HG03175 (cell line): ENCODE data around the gene UQCC2.

Experiments
- ATAC-seq: cut with Tn5 transposase; IDR thresholded peaks from one replicate; pipeline ENCODE4 v1.9.1; 2021; ENCODE audit warnings: mild to moderate bottlenecking, moderate library complexity; ENCODE audit not compliant: unreplicated experiment

Gene UQCC2

GRCh38 chr6:33744001-33744848 is 32.7 kb upstream of the UQCC2 start:
- ATAC-seq, result no peak

DNA sequence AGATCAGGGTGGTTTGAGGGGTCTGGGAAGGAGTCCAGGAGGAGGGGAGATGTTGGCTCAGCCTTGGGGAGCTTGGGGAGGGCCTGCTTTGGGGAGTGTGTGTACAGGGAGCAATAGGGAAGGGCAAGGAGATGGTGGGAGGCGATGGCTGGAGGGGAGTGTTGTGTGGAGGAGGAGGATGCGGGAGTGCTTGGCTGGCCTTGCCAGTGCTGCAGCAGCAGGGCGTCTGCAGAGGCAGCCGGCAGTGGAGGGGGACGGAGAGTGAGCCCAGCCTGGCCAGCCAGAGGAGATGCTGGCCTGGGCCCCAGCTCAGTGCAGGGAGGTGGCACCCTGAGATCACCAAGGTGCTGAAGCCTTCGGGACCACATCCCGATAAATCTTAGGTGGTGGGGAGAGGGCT is 31.3 kb upstream of the UQCC2 start:
- no peak for ATAC-seq

GRCh38 chr6:33742092-33742491 is 30.6 kb upstream of the UQCC2 start:
- ATAC-seq, result no peak

DNA sequence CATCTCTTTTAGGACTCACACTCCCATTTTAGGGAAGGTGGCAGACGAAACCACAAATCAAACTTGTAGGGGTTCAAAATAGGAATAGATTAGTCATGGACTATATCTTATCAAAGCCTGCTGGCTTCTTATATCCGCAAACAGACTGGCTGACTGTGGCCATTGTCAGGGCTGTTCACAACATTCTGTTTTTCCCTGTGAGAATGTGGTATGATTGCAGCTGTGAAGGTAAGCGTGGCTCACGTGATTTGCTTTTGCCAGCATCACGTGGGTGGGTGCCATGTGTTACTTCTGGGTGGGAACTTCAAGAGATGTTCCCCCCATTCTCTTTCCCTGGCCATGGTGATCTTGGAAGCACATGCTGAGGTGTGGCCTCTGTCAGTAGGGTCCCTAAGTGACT is 29.3 kb upstream of the UQCC2 start:
- ATAC-seq, result no peak

- no peak for ATAC-seq
Observed at GRCh38 chr6:33740204-33740608, 28.7 kb upstream of the UQCC2 start.

- no peak for ATAC-seq
Observed at GRCh38 chr6:33739571-33739970, 28.1 kb upstream of the UQCC2 start.

DNA sequence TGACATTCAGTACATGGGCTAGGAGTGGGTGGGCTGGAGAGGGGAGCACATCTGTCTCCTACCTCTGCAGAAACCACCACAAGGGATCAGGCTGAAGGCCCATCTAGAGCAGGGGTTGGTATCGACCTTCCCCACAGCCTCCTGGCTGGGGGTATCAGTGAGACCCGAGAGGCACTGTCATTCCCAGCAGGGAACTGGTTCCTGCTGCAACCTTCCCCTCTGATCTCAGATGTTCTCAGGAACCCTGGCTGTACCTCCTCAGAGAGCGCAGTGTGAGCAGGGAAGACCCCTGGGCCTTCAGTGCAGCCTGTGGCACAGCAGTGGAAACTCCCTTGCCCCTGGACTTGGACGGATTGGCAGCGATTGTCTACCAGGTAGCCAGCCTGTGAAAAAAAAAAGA is 27.4 kb upstream of the UQCC2 start:
- no peak for ATAC-seq

GRCh38 chr6:33738153-33738552 is 26.7 kb upstream of the UQCC2 start:
- no peak for ATAC-seq

- no peak for ATAC-seq
Observed at GRCh38 chr6:33737267-33738026, 25.9 kb upstream of the UQCC2 start.

DNA sequence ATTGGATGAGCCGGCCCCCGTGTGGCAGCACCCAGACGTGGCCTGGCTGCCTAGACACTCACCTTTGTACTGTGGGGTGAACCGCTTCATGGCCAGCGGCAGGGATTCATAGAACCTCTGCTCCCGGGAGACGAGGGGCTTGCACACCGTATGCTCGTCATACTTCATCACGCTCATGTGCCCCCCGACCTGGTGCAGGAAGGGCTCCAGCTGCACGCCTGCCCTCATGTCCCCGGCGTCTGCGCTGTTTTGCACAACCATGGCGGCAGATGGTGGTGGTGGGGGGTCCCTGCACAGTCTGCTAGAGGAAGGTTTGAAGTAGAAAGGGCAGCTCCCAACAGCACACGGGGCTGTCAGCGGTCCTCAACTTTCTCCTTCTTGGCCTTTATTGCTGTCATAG is 23.7 kb upstream of the UQCC2 start:
- ATAC-seq, result no peak

- ATAC-seq, result no peak
Observed at GRCh38 chr6:33733709-33734007, 22.2 kb upstream of the UQCC2 start.

GRCh38 chr6:33732817-33733708 is 21.6 kb upstream of the UQCC2 start:
- ATAC-seq, result no peak

DNA sequence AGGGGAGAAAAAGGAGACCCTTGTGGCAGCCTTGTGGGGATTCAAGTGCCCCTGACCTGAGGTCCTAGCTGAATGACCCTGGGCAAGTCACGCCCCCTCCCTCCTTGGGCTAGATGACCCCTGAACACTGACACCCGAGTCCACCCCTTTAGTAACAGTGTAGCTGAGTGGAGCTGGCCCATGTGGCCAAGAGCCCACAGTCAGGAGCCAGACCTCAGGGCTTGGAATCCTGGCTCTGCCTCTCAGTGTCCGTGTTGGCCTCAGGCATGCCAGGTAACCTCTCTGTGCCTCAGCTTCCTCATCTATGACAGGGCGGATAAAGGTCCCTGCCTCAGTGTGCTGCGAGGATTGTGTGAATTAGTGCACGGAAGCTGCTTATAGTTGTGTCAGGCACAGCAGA is 20.9 kb upstream of the UQCC2 start:
- no peak for ATAC-seq

GRCh38 chr6:33731751-33732282 is 20.3 kb upstream of the UQCC2 start:
- no peak for ATAC-seq

DNA sequence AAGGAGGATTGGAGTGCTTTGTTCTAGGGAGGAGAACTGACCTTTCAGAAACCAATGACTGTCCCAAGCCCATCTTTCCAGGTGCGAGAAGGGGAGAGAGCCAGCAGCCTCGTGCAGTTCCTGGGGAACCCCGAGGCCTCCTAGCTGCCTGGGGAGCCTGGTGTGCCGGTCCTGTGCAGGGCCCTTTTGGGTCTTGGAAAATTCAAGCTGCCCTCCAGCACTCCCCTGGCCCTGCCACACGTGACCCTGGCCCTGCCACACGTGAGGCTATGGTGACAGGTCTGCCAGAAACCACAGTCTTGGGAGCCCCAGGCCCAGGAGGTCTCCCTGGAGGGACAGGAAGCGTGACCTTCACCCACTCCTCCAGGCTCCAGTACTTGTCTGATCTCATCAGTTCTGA is 19.5 kb upstream of the UQCC2 start:
- ATAC-seq, result no peak

GRCh38 chr6:33730611-33731010 is 19.1 kb upstream of the UQCC2 start:
- no peak for ATAC-seq

DNA sequence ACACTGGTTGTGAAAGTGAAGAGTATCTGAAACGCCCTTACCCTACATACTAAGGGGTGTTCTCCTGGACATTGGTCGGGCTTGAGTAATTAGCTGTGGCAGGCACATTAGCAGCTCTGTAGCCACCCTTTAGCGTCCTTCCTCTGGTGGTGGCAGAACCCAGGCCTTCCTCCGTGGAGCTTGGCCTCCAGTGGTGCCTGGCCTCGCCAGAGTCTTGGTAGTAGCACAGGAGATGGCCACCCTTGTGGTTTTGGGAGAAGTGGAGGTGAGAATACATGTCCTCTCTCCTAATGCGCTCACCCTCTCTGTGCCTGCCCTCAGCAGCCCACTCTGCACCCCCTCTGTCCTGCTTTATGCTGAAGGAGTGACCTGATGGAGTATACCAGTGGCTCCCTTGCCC is 17.6 kb upstream of the UQCC2 start:
- ATAC-seq, result no peak

GRCh38 chr6:33728438-33728837 is 16.9 kb upstream of the UQCC2 start:
- ATAC-seq, result no peak

- ATAC-seq, result no peak
Observed at GRCh38 chr6:33727932-33728331, 16.4 kb upstream of the UQCC2 start.

DNA sequence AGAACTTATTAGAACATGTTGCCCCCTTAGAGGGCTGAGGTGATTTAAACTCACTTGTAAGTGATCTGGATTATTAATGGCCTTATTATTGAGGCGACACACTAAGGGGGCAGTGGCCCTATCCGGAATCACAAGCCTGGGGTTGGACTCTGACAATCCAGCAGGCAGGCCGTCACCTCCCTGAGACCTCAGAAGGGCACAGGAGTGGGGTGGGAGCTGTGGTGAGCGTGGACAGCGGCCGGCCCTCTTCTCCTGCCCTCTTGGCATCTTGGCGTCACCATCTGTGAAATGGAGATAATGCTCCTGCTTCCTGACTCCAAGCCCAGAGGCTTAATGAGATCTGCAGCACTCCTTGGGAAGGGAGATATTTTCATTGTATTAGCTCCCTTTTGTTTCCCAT is 15.6 kb upstream of the UQCC2 start:
- no peak for ATAC-seq

DNA sequence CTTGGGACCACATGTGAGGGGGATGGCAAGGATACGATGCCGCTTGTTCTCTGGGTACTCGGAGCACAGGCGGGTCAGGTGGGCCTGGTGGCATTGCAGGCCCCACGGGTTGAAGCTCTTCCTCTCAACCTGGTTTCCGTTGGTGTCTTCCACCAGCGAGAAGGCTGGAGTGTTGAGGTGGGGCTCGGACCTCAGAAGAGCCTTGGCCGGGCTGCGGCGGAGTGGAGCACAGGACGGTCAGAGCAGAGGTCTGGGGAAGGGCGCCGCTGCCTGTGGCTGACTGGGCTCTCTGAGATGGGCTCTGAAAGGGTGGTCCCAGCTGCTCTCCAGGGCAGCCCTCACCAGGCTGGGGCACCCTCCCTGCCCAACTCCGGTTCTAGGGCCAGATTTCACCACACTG is 15.2 kb upstream of the UQCC2 start:
- no peak for ATAC-seq
